GM19240 (cell line): ENCODE measurements around the gene MXD4.

Experiments
- DNase-seq: peaks from one replicate; pipeline ENCODE4 v3.0.0; 2011; ENCODE audit warnings: low spot score; ENCODE audit not compliant: insufficient read length

Gene MXD4

DNA sequence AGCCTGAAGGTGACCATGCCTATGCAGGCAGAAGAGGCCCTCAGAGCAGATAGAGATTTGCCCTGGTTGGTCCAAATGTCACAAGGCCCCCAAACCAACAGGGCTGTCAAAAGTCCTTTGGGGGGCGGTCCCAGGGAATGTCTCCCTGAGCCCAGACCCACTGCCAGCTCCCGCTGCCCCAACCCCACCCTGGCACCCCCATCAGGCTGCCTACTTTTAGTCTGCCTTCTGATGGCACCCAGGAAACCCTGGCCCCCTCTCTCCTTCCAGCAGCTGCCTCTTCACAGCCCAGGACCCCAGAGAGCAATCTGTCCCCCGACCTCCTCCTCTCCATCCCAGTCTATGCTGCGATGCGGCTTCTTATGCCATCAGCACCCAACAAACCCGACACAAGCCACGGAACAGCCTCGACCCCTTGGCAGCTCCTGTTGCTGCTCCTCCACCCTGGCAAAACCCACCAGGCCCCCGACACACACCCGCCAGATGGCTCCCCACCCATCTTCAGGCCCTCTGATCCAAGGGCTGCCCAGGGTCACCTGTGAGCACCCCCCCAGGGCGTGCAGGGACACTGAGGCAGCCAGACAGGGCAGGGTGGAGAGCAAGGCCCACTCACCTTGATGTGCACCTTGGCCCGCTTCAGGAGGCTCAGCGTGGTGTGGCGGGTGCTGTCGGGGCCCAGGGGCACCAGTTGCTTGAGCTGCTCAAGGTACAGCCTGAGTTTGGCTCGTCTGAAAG is 9.9 kb downstream of the MXD4 start:
- no peak for DNase-seq

DNA sequence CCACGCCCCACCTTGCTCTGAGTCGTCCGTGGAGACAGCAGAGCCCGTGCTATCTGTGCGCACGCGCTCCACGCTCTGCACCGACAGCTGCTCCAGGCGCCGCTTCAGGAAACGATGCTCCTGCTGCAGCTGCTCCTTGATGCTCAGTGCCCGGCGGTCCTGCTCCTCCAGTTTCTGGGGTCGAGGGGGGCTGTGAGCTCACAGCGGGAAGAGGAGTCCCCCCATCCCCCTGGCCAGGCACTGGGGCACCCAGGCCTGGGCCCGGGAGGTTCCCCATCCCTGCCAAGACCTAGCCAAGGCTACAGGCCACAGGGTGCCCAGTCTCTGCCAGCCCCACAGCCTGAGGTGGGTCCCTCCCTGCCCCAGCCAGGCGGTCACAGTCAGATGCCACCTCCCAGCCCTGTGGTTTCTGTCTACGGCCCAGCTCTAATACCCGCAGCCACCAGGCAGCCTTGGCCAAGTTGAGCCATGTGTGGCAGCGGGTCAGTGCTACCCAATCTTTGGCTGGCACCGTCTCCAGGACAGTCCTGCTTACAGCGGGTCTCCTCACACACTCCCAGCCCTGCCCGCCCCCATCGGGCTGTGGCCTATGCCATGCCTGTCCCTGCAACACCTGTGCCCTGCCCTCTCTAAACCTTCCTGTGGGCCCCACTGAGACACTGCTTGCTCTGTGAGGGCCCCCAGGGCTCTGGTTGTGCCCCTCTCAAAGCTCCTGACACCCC is 10.7 kb downstream of the MXD4 start:
- no peak for DNase-seq

- DNase-seq: no peak
These were observed 11.4 kb downstream of the MXD4 start for GRCh38 chr4:2250357-2251072.

DNA sequence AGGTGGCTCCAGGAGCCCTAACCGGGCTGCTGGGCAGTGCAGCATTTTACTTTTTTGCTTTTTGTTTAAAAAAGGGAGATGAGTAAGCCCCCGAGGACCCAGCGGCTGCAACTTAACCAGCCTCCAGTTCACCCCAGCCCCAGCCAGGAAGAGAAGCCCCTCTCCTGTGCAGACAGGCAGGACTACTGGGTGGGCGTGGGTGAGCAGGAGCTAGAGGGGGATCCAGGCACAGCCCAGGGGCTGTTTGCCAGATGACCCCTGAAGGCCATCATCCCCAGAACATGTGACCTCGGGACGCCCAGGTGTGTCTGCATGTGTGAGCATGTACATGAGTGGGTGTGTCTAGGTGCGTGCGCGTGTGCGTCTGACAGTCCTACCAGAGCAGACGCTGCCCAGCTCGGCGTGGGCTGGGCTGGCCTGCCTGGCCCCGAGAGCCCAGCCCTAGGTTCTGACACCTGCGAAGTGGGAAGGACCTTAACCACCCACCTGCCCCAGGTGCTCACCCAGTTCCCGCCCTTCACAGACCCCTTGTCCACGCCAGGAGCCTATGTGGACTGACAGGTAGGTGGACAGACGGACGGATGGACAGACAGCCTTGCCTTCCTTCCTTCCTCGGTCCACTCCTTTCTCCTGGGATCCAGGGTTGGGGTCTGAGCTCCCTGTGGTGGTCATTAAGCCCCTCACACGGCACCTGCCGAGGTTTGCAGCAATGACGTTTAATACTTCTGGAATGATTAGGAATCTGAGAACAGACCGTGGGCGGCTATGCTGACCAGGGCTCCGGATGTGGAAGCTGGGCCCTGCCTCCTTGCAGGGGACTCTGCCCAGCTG is 12.2 kb downstream of the MXD4 start:
- DNase-seq: no peak

- DNase-seq: no peak
These were observed 13.1 kb downstream of the MXD4 start for GRCh38 chr4:2248821-2249261.

DNA sequence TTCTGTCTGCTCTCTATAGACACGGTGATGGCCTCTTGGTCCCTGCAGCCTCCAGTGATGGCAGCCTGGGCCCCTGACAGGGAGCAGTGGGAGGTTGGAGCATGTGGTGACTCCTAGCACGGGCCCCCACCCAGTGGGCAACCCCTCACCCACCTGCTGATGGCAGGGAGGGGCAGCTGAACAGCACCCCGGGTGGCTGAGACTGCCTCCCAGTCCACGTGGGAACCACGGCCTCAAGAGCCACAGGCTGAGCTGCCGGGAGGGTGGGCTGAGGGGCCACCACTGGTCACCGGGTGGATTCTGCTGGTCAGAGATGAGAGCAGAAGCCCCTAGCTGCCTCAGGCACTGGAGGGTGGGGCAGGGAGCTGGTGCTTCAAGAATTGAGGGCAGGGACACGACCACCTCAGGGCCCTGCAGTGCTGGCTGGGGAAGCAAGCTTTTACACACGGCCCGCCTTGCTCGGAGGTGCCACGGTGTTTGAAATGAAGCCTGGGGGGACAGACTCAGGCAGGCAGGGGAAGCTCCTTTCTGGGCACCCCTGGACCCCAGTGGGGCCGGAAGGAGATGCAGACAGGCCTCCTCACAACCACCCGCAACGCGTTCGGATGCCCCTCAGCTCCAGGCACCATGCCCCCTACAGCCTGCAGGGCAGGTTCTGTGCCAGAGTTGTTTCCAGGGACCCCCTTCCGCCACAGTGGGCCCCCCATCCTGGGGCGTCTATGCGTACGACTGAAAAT is 13.7 kb downstream of the MXD4 start:
- no peak for DNase-seq

DNA sequence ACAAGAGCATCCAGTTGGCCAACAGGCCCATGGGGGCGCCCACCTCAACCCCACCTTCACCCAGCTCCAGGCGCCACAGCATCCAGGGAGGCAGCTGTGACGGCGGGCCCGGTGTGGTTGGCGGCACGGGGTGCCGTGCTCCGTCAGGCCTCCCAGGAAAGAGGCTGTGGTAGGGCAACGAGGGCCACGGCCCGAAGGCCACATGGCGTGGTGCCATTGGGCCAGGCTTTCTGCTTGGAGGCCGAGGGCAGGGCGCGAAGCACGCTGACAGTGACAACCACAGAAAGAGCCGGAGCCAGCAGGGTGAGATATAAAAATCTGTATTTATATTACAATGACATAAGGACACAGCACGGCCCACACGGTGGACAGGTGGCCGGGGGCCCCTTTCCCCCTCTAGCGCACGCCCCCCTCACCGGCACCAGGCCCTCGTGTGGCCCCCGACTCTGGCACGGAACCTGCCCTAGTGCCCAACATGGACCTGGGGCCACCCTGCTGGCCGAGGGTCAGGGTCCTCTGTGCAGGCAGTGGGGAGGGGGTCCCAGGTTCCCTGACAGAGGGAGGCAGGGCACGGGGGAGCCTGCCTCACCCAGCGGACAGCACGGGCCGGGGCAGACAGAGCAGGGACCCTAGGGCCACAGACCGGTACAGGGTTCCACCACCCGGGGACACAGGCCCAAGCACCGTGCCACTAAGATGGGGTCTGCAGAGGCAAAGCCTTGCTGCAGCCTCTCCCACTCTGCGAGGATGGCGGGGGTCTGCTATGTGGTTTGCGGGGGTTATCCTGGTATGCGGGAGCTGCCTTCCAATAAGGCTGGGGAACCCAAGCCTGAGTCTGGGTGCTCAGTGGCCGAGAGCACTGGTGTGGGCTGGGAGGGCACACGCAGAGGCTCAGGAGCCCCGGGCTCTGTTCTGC is 14.5 kb downstream of the MXD4 start:
- DNase-seq: no peak

DNA sequence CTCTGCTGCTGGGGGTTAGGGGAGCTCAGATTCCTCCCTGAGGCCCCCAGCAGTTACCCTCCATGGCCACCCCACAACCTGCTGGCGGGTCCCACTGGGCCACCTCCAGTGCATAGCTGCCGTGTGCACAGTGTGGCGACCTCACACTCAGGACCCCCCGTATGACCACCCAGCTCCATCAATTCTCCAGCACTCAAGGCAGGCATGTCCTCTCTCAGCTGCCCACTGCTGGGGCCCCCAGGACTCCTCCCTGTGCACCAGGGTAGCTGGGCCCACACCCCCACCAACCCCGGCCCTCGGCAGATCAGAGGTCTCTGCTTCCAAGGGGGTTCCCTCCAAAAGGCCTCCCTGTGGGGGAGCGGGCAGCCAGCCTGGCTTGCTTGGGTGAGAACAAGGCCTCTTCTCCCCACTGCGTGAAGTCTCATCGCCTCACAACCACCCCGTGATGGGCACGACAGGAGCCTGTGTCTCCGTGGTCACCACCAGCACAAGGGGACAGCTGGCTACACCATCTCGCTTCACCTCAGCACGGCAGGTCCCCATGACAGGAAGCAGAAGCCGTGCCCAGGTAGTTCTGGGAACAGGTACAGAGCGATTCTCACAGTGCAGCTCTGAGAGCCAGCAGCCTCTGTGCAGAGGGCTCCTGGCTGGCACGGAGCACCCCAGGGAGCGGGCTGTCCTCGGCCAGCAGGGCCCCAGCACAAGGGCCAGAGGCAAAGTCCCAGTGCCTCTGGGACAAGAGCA is 15.4 kb downstream of the MXD4 start:
- no peak for DNase-seq

DNA sequence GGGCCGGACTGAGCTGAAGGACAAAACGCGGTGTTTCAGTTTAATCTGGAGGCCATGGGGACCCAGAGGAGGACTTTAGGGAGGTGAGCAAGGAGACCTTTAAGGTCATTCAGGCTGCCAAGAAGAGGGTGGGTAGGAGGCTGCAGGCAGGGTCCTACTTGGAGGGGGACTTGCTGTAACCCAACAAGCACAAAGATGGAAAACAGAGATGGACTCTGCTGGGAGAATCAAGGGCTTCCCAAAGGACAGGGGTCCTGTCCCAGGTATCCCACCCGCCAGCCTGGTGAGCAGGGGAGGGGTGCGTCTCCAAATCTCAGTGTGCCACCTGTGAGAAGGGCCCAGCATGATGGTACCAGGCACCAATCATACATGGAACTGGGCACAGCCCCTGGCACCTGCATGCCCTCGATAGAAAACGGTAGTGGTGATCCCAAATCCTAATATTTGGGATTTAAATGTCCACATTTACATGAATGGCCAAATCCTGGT is 16.1 kb downstream of the MXD4 start:
- DNase-seq: no peak

GRCh38 chr4:2245057-2245786 is 16.7 kb downstream of the MXD4 start:
- no peak for DNase-seq

DNA sequence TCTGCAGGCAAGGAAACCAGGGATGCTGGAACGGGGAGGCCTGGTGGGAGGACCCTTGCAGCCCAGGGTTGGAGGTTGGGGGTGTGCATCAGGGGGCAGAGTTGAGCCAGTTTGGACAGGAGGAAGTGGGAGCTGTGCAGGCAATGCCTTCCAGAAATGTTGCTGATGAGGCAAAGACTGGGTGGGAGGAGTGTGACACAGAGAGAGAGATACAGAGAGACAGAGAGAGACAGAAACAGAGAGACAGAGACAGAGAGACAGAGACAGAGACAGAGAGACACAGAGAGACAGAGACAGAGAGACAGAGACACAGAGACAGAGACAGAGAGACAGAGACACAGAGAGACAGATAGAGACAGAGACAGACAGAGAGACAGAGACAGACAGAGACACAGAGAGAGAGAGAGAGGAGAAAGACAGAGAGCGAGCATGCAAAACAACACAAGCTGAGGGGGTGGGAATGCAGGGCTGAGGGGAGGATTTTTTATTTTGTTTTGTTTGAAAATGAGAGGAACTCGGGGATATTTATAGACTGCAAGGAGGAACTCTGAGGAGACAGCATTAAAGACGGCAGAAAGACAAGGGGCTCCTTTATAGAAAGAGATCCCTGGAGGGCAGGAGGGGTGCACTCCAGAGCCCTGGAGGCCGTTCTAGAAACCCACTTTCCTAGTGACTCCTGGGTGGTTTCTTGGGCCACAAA is 18.1 kb downstream of the MXD4 start:
- DNase-seq: no peak

DNA sequence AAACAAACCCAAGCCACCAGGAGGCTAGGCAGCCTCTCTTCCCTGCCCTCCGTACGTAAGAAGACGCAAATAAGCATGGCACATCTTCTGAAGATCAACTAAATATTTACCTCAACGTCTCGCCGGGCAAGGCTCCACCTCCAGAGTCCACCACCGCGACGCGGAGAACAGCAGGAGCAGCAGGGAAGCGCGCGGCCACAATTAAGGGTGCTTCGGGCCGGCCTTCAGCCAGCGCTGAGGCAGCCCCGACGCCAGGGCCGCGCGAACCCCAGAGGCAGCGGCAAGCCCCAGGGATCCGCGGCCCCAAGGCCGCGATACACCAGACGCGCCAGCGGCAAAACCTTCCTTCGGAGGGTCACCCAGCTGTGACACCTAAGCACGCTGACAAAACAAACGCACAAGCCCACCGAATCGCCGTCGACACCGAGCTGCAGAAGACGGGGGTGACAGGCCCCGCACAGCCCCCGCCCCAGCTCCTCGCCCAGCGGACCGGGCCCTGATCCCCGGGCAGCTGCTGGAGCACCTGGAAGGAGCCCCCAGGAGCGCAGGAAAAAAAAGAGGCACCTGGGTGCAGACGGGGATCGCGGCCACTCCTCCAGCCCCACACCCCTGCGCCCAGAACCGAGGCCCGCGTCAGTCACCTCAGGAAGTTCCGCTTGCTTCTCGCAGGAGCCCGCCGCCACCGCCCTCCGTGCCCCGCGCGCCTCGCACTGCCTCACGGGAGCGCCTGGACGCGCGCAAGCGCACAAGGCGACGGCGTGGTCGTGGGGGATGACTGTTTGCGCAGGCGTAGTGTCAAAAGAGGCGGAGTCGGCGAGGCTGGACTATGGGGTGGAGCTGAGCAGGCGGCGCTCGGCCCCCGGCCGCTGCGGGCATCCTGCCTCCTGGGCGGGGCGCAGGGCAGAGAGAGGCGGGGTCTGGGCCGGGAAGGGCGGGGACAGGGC is 20.2 kb downstream of the MXD4 start, which contains the start of the genes HAUS3 and POLN:
TSS of gene HAUS3 (minus strand) at position 712 of the 944 bp plus-strand sequence. CDS start 1,175 bp downstream, outside the sequence.
TSS of gene POLN (minus strand) at position 712 of the 944 bp plus-strand sequence. CDS start 12,890 bp downstream, outside the sequence.
- peak; percentile 98 for DNase-seq

DNA sequence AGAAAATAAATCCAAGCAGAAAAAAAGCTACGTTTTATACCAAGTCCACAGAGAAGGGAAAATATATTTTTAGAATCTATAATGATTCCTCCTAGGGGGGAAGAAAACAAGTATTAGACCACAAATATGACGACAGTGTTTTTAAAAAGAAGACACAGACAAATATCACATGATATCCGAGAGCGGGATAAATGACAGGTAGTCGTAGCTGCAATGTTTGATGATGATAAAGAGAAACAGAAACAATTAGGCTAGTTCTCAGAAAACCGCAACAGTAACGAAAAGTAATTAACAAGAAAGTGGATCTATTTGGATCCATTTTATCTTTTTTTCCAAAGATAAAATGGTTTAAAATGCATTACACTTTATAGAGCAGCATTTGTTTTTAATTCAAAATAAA is 20.9 kb downstream of the MXD4 start:
- no peak for DNase-seq

- DNase-seq: no peak
These were observed 24.8 kb downstream of the MXD4 start for GRCh38 chr4:2236944-2237666.

- no peak for DNase-seq
These were observed 30.8 kb downstream of the MXD4 start for GRCh38 chr4:2231082-2231481.
